Esophagus squamous epithelium (tissue), 4 donors: ENCODE data around the gene MTHFD2L.

Experiments
- POLR2A ChIP-seq, 4 donors: fragments of 450-650 bp; IDR thresholded peaks; one replicate each; pipeline ENCODE4 v1.6.1; 2017; ENCODE audit warnings: antibody characterized with exemption in 4 of 4, mild to moderate bottlenecking in 4 of 4, moderate library complexity in 3 of 4
- TF ChIP-seq, protein P1 (sequence below), 6 experiments: fragments of 450-650 bp in 4 of 6; fragments of 200-600 bp in 2 of 6; sonication (generic) in 2 of 6; IDR thresholded peaks; one replicate each; pipeline ENCODE4 v1.5.1; 2016 to 2019; ENCODE audit warnings: antibody characterized with exemption in 6 of 6, mild to moderate bottlenecking in 4 of 6, moderate library complexity in 4 of 6

DNA sequence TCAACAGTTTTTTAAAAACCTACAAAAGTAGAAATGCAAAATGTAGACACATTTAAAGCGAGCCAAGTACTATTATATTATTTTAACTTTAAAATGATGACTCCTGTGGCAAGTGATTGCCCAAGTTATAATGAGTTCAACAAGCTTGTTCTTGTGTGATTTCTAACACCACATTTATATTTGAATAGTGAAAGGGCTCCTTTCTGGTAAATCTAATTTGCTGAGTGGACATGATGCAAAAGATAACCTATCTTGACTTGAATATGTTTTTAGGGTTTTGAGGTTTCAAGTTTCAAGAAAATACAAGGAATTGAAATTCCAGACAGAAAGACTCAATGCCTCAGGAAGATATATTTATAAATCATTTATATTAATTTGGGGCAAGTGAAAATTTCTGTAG is 149.3 kb downstream of the MTHFD2L start:
- TF ChIP-seq, protein P1, sequence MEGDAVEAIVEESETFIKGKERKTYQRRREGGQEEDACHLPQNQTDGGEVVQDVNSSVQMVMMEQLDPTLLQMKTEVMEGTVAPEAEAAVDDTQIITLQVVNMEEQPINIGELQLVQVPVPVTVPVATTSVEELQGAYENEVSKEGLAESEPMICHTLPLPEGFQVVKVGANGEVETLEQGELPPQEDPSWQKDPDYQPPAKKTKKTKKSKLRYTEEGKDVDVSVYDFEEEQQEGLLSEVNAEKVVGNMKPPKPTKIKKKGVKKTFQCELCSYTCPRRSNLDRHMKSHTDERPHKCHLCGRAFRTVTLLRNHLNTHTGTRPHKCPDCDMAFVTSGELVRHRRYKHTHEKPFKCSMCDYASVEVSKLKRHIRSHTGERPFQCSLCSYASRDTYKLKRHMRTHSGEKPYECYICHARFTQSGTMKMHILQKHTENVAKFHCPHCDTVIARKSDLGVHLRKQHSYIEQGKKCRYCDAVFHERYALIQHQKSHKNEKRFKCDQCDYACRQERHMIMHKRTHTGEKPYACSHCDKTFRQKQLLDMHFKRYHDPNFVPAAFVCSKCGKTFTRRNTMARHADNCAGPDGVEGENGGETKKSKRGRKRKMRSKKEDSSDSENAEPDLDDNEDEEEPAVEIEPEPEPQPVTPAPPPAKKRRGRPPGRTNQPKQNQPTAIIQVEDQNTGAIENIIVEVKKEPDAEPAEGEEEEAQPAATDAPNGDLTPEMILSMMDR (IDR thresholded peaks at IDR 0.05): no peak
- no peak for TF ChIP-seq POLR2A (IDR thresholded peaks at IDR 0.05)
